ENCODE results near the gene MLLT3.

DNA sequence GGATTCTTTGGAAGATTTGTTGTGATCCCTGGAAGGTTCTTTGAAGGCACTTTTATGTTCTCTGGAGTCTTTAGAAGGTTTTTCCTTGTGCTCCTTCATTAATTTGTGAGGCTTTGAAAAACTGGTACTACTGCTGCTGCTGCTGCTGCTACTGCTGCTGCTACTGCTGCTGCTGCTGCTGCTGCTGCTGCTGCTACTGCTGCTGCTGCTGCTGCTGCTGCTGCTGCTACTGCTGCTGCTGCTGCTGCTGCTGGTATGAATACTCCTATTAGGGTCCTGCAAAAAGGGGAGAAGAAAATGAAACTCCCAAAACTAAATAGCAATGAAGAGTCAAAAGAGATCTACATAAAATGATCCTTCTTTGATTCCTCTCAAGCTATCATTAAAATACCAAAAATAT is 208.1 kb downstream of the MLLT3 start:
- TF ChIP-seq, protein P1, sequence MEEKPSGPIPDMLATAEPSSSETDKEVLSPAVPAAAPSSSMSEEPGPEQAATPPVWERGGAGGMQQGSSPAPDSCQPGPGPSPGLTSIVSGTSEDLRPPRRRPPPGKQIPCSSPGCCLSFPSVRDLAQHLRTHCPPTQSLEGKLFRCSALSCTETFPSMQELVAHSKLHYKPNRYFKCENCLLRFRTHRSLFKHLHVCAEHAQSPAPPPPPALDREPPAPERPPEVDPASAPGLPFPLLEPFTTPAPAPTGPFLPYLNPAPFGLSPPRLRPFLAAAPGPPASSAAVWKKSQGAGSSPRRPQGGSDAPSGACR (CRISPR knock-in tag; IDR thresholded peaks at IDR 0.05): no peak
- no peak for TF ChIP-seq ZNF318 (CRISPR knock-in tag; IDR thresholded peaks at IDR 0.05)
- no peak for TF ChIP-seq POLR2AphosphoS5 (IDR thresholded peaks at IDR 0.05; ENCODE audit: low read depth, low read length)
- TF ChIP-seq, protein P2, sequence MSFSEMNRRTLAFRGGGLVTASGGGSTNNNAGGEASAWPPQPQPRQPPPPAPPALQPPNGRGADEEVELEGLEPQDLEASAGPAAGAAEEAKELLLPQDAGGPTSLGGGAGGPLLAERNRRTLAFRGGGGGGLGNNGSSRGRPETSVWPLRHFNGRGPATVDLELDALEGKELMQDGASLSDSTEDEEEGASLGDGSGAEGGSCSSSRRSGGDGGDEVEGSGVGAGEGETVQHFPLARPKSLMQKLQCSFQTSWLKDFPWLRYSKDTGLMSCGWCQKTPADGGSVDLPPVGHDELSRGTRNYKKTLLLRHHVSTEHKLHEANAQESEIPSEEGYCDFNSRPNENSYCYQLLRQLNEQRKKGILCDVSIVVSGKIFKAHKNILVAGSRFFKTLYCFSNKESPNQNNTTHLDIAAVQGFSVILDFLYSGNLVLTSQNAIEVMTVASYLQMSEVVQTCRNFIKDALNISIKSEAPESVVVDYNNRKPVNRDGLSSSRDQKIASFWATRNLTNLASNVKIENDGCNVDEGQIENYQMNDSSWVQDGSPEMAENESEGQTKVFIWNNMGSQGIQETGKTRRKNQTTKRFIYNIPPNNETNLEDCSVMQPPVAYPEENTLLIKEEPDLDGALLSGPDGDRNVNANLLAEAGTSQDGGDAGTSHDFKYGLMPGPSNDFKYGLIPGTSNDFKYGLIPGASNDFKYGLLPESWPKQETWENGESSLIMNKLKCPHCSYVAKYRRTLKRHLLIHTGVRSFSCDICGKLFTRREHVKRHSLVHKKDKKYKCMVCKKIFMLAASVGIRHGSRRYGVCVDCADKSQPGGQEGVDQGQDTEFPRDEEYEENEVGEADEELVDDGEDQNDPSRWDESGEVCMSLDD (CRISPR knock-in tag; IDR thresholded peaks at IDR 0.05; ENCODE audit: borderline replicate concordance): no peak
- no peak for TF ChIP-seq CTCF (CRISPR knock-in tag; IDR thresholded peaks at IDR 0.05)
- TF ChIP-seq, protein P3, sequence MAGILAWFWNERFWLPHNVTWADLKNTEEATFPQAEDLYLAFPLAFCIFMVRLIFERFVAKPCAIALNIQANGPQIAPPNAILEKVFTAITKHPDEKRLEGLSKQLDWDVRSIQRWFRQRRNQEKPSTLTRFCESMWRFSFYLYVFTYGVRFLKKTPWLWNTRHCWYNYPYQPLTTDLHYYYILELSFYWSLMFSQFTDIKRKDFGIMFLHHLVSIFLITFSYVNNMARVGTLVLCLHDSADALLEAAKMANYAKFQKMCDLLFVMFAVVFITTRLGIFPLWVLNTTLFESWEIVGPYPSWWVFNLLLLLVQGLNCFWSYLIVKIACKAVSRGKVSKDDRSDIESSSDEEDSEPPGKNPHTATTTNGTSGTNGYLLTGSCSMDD (CRISPR knock-in tag; IDR thresholded peaks at IDR 0.05): no peak
- TF ChIP-seq, protein P4, sequence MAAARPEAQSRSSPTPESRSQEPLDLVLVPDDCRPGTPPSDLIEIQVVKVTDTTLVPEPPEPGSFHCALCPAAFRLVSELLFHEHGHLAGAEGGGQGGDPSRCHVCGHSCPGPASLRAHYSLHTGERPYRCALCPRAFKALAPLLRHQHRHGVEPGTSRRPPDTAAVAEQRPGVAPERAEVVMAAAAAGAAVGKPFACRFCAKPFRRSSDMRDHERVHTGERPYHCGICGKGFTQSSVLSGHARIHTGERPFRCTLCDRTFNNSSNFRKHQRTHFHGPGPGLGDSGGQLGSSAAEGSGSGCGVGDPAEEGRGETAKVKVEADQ (CRISPR knock-in tag; IDR thresholded peaks at IDR 0.05; ENCODE audit: borderline replicate concordance): no peak
- TF ChIP-seq TARDBP (CRISPR knock-in tag; IDR thresholded peaks at IDR 0.05): no peak
- TF ChIP-seq POLR2A (IDR thresholded peaks at IDR 0.05; ENCODE audit: insufficient read depth in 1 of 2, low read depth in 2 of 2, low read length in 2 of 2): no peak
- no peak for TF ChIP-seq MED1 (CRISPR knock-in tag; IDR thresholded peaks at IDR 0.05)
- no peak for TF ChIP-seq KAT7 (CRISPR knock-in tag; IDR thresholded peaks at IDR 0.05; ENCODE audit: borderline replicate concordance)
- TF ChIP-seq HOXA7 (CRISPR knock-in tag; IDR thresholded peaks at IDR 0.05): no peak
- TF ChIP-seq MXD1 (CRISPR knock-in tag; IDR thresholded peaks at IDR 0.05): no peak

All from HepG2 (cell line).